K562 (cell line): ENCODE measurements around the gene MCM9. TPM values are rescaled to one million over a fixed set of nuclear protein-coding genes. Genes with fewer than 3 reads are reported as not detected.

ENCODE experiments used
- ATAC-seq: fragments of 200-7000 bp; cut with Tn5 transposase; 3 replicates; pipeline ENCODE4 v1.9.1; 2020; ENCODE audit warnings: moderate library complexity
- BruUV-seq: library from RNA; stranded (reverse); fragments of 400-500 nt; replicated peaks from 2 replicates; lab custom pipeline; 2021; lab: Mats Ljungman, UMichigan
- CTCF ChIA-PET: fragments of 300-600 bp; formaldehyde crosslinking; extraction: SDS; loops from one replicate; lab custom pipeline; 2021; ENCODE audit warnings: low intra/inter-chr PET ratio; lab: Yijun Ruan, JAX
- POLR2A ChIA-PET: fragments of 300-600, 350-650 bp; sonication (Branson Sonifier 250); formaldehyde crosslinking; extraction: SDS; loops from one replicate; lab custom pipeline; 2021; ENCODE audit warnings: antibody characterized with exemption, inconsistent platforms; lab: Yijun Ruan, JAX
- DNase-seq, 4 experiments: peaks; one replicate each; pipeline versions ENCODE4 v3.0.0 to v3.0.0-alpha.2; 2011 to 2018; ENCODE audit warnings: low spot score in 3 of 4, mixed read lengths in 3 of 4; ENCODE audit errors: extremely low read depth in 1 of 4
- FAIRE-seq: peaks from 2 replicates; lab custom pipeline; 2011; peaks lifted over from hg19 to GRCh38; lab: Jason Lieb, UNC
- H2AFZ ChIP-seq: 2 replicates; pipeline ENCODE4 v1.6.0; 2011; ENCODE audit warnings: low read depth, low read length, control low read depth, inconsistent platforms
- H3K27ac ChIP-seq: fragments of 200-600 bp; 3 replicates; pipeline ENCODE4 v1.8.0; 2011; ENCODE audit warnings: low read depth, mild to moderate bottlenecking, control low read depth, inconsistent platforms, low read length, moderate library complexity, mixed read lengths; ENCODE audit errors: extremely low read depth
- H3K27me3 ChIP-seq, 2 experiments: fragments of 300-600 bp in 1 of 2; 2 replicates in 1 of 2; 3 replicates in 1 of 2; pipeline versions ENCODE4 v1.6.0 to v1.8.0; 2011; ENCODE audit warnings: inconsistent platforms in 2 of 2, low read length in 2 of 2, mild to moderate bottlenecking in 1 of 2, mixed read lengths in 1 of 2, moderate library complexity in 1 of 2; ENCODE audit not compliant: control insufficient read depth in 2 of 2, insufficient read depth in 2 of 2
- H3K36me3 ChIP-seq: fragments of 300-600 bp; 3 replicates; pipeline ENCODE4 v1.8.0; 2011; ENCODE audit warnings: mild to moderate bottlenecking, low read length, inconsistent platforms; ENCODE audit not compliant: control insufficient read depth, insufficient read depth
- H3K4me1 ChIP-seq, 2 experiments: fragments of 200-600 bp in 1 of 2; replicated peaks in 1 of 2; 2 replicates in 1 of 2; 3 replicates in 1 of 2; pipeline versions ENCODE4 v1.5.1 to v1.8.0; 2011; ENCODE audit warnings: inconsistent platforms in 2 of 2, low read length in 2 of 2, mild to moderate bottlenecking in 1 of 2, mixed read lengths in 1 of 2, moderate library complexity in 1 of 2; ENCODE audit not compliant: control insufficient read depth in 2 of 2, insufficient read depth in 2 of 2
- H3K4me2 ChIP-seq: 2 replicates; pipeline ENCODE4 v1.6.1; 2011; ENCODE audit warnings: low read length, control low read depth, inconsistent platforms, mixed read lengths; ENCODE audit not compliant: insufficient read depth
- H3K4me3 ChIP-seq: fragments of 200-600 bp; sonication (generic), shearing (Covaris generic); 2 replicates; pipeline ENCODE4 v1.5.1; 2016; ENCODE audit warnings: control low read depth, inconsistent platforms
- H3K79me2 ChIP-seq: fragments of 200-600 bp; 3 replicates; pipeline ENCODE4 v1.8.0; 2011; ENCODE audit warnings: low read length, inconsistent platforms; ENCODE audit not compliant: control insufficient read depth, insufficient read depth
- H3K9ac ChIP-seq, 2 experiments: 2 replicates each; pipeline versions ENCODE4 v1.6.0 to v1.6.1; 2011; ENCODE audit warnings: low read depth in 2 of 2, low read length in 2 of 2, control low read depth in 1 of 2, inconsistent platforms in 1 of 2, mild to moderate bottlenecking in 1 of 2, mixed read lengths in 1 of 2; ENCODE audit not compliant: insufficient read depth in 1 of 2
- H3K9me1 ChIP-seq: one replicate; pipeline ENCODE4 v1.6.0; 2011; ENCODE audit warnings: inconsistent platforms, mild to moderate bottlenecking, low read length, moderate library complexity; ENCODE audit not compliant: control insufficient read depth, insufficient read depth
- H3K9me3 ChIP-seq: replicated peaks from 2 replicates; pipeline ENCODE4 v1.5.1; 2011; ENCODE audit warnings: low read depth, low read length, inconsistent platforms; ENCODE audit not compliant: control insufficient read depth, insufficient read depth
- H4K20me1 ChIP-seq: replicated peaks from 2 replicates; pipeline ENCODE4 v1.6.1; 2011; ENCODE audit warnings: low read length, inconsistent platforms, mixed read lengths; ENCODE audit not compliant: control insufficient read depth, insufficient read depth
- KDM1A ChIP-seq, 2 experiments: fragments of 450-650 bp; IDR thresholded peaks; 2 replicates each; pipeline ENCODE4 v1.6.1; 2016; ENCODE audit warnings: mild to moderate bottlenecking in 2 of 2
- MXD1 ChIP-seq: fragments of 250-450 bp; sonication (Bioruptor Pico); IDR thresholded peaks from 2 replicates; pipeline ENCODE4 v1.8.0; 2021; ENCODE audit warnings: borderline replicate concordance, mild to moderate bottlenecking, moderate library complexity; ENCODE audit not compliant: poor library complexity, severe bottlenecking
- NR3C1 ChIP-seq: sonication (generic); formaldehyde crosslinking; IDR thresholded peaks from 2 replicates; pipeline ENCODE4 v1.8.1; 2022; ENCODE audit warnings: missing genetic modification reagents
- NR4A1 ChIP-seq, 2 experiments: fragments of 250-450 bp in 1 of 2; fragments of 450-650 bp in 1 of 2; sonication (Bioruptor Pico) in 1 of 2; IDR thresholded peaks; 2 replicates each; pipeline versions ENCODE4 v1.4.0 to v1.6.1; 2016 to 2020; ENCODE audit warnings: mild to moderate bottlenecking in 2 of 2, missing compliant biosample characterization in 1 of 2, missing genetic modification characterization in 1 of 2, moderate library complexity in 1 of 2
- ZBTB8A ChIP-seq: fragments of 450-650 bp; IDR thresholded peaks from 2 replicates; pipeline ENCODE4 v1.6.1; 2018; ENCODE audit warnings: mild to moderate bottlenecking, moderate library complexity; ENCODE audit not compliant: partially characterized antibody
- ZNF311 ChIP-seq: fragments of 250-450 bp; sonication (Bioruptor Pico); IDR thresholded peaks from 2 replicates; pipeline ENCODE4 v1.4.0; 2020; ENCODE audit warnings: mild to moderate bottlenecking, moderate library complexity
- ZNF584 ChIP-seq: fragments of 200-800 bp; sonication (Bioruptor generic); IDR thresholded peaks from 2 replicates; pipeline ENCODE4 v1.6.1; 2016; ENCODE audit warnings: low read depth, mild to moderate bottlenecking, missing genetic modification characterization, missing compliant biosample characterization
- ZNF609 ChIP-seq: sonication (generic); formaldehyde crosslinking; IDR thresholded peaks from 2 replicates; pipeline ENCODE4 v1.8.1; 2023; ENCODE audit warnings: missing genetic modification reagents, mild to moderate bottlenecking, borderline replicate concordance
- WGBS: fragments of 100-300 bp; shearing (Covaris generic); methylation state at CpG from one replicate; pipeline ENCODE4 v1.1.6; 2016; ENCODE audit warnings: low coverage, mixed read lengths; ENCODE audit not compliant: insufficient coverage; ENCODE audit errors: missing lambda C conversion rate; 5-methylcytosine and 5-hydroxymethylcytosine counted together
- in situ Hi-C: fragments of 300-500 bp; cut with MboI; formaldehyde crosslinking; loops from 4 replicates; pipeline ENCODE4 v1.15.0; 2018; ENCODE audit warnings: inconsistent platforms, mixed read lengths
- intact Hi-C: fragments of 100-400 bp; cut with micrococcal nuclease; formaldehyde crosslinking; loops from 2 replicates; pipeline ENCODE4 v1.14.2; 2022
- polyA plus RNA-seq, 8 experiments: library from polyadenylated mRNA; depleted of rRNA in 4 of 8; stranded (reverse) in 5 of 8; unstranded in 3 of 8; fragments of >200 nt; fragmentation: Nextera tagmentation in 2 of 8; fragmentation: Illumina TruSeq in 1 of 8; extraction: Ambion mirVana in 2 of 8; extraction: Trizol in 1 of 8; gene quantifications; 2 replicates each; pipeline versions ENCODE4 v1.2.1 to v1.2.3, GENCODE V29; 2011 to 2014; ENCODE audit warnings: inconsistent platforms in 1 of 8, missing spikeins in 1 of 8
- total RNA-seq, 7 experiments: library from RNA; depleted of rRNA in 6 of 7; stranded (reverse); fragments of >200 nt in 6 of 7; fragmentation: Illumina TruSeq in 2 of 7; extraction: Trizol in 2 of 7; gene quantifications; 2 replicates each; pipeline versions ENCODE4 v1.2.1 to v1.2.3, GENCODE V29; 2011 to 2021; ENCODE audit warnings: low replicate concordance in 1 of 7

Gene MCM9
- total and polyA plus RNA-seq, 9 of the 15 experiments (the other 6 are each of a cell fraction or from before 2014, with no cell fraction given), result 4.8 to 16.7 (median 11.6) TPM

- CTCF ChIA-PET, result no interaction called here
- no peak for FAIRE-seq
Measured at GRCh38 chr6:118872726-118873125, 62.2 kb downstream of the MCM9 start.

More at GRCh38 chr6:118872726-118873125, 62.2 kb downstream of the MCM9 start:
- no peak overlapping the region for H2AFZ ChIP-seq
- no peaks in the 10 kb centered on the region for H3K4me1 ChIP-seq
- H3K9me1 ChIP-seq, result peaks cover 3% of the 10 kb centered on the region
- in situ Hi-C loops (no loop called here), intact Hi-C loops (no loop called here)
- H3K36me3 ChIP-seq, result no peaks in the 10 kb centered on the region; the same call in 2 of the 3 replicates
- POLR2A ChIA-PET, result interaction anchor here (0.9 to 3.9 kb wide), 3 partner anchors 8 to 225 kb away, joined by 3 to 13 read pairs (median 4); partner anchors contain the start of gene ASF1A
- H3K4me3 ChIP-seq, result no peak overlapping the region
- no peak for DNase-seq
- H3K9me3 ChIP-seq, result no peaks in the 10 kb centered on the region
- no peak overlapping the region for H3K27ac ChIP-seq
- no TSS peak for BruUV-seq
- TF ChIP-seq ZNF609 (CRISPR knock-in tag) (no peak), ZNF311 (CRISPR knock-in tag) (no peak), KDM1A (IDR thresholded peaks at IDR 0.05) (peak; percentile 21 to 28; a peak in 1 of 4 replicates), NR3C1 (CRISPR knock-in tag) (no peak), NR4A1 (CRISPR knock-in tag; IDR thresholded peaks at IDR 0.05) (no peak), NR4A1 (tag; IDR thresholded peaks at IDR 0.05) (no peak), ZBTB8A (no peak), MXD1 (CRISPR knock-in tag) (no peak), ZNF584 (no peak)
- TF ChIP-seq, all 486 proteins: peak for 1
- Histone ChIP-seq H4K20me1 (no peaks in the 10 kb centered on the region), H3K27me3 (no peaks in the 10 kb centered on the region), H3K79me2 (0 out of 3 replicates have a peak, but pooled peaks cover 5% of the 10 kb centered on the region), H3K9ac (no peak overlapping the region), H3K4me2 (no peak overlapping the region)
- ATAC-seq, result no peak
- WGBS, result 43% methylated on average over 2 of the region's 2 CpGs
